Activated CD4-positive, alpha-beta T cell treated with anti-CD3 and anti-CD28 coated beads, Interleukin-2, Interleukin-6, amounts not matched to agents 100 ng/mL and 50 ng/mL, durations not matched to agents 16 hours and 8 hours (primary cell): Measurements from ENCODE around the gene PKLR.
"Not testable (repeated sequence)": the region's sequence is repeated elsewhere in the genome, so short reads cannot be mapped to it uniquely, and the experiment has no call there.

Source experiments
- DNase-seq: peaks from one replicate; pipeline ENCODE4 v3.0.0-alpha.2; 2020

Gene PKLR

GRCh38 chr1:155301342-155301841 lies at the start of gene PKLR:
Gene PKLR (minus strand): TSS chr1:155301438. CDS start chr1:155301395, 43 bp downstream.
- no peak for DNase-seq

GRCh38 chr1:155342842-155343241 lies 41.6 kb upstream of the PKLR start:
- no peak for DNase-seq

GRCh38 chr1:155339515-155340097 lies 38.4 kb upstream of the PKLR start:
- DNase-seq = no peak

GRCh38 chr1:155334962-155335361 lies 33.7 kb upstream of the PKLR start:
- DNase-seq = no peak

GRCh38 chr1:155329980-155330598 lies 28.9 kb upstream of the PKLR start:
- DNase-seq = peak; percentile 25

- DNase-seq = not testable (repeated sequence)
These were observed 27.6 kb upstream of the PKLR start for GRCh38 chr1:155328856-155329255.

- no peak for DNase-seq
These were observed 26.7 kb upstream of the PKLR start for GRCh38 chr1:155327981-155328380.

GRCh38 chr1:155326631-155327037 lies 25.4 kb upstream of the PKLR start:
- no peak for DNase-seq

- no peak for DNase-seq
These were observed 24.8 kb upstream of the PKLR start for GRCh38 chr1:155326020-155326526.

- no peak for DNase-seq
These were observed 24.3 kb upstream of the PKLR start for GRCh38 chr1:155325603-155325893.

GRCh38 chr1:155324717-155325602 lies 23.7 kb upstream of the PKLR start:
- peak; percentile 24 for DNase-seq

GRCh38 chr1:155324037-155324716 lies 22.9 kb upstream of the PKLR start:
- peak; percentile 95 for DNase-seq

GRCh38 chr1:155323729-155324036 lies 22.4 kb upstream of the PKLR start:
- peak; percentile 91 for DNase-seq

- DNase-seq = peak; percentile 93
These were observed 21.9 kb upstream of the PKLR start for GRCh38 chr1:155322953-155323728.

- peak; percentile 20 for DNase-seq
These were observed 21.3 kb upstream of the PKLR start for GRCh38 chr1:155322571-155322952.

GRCh38 chr1:155321639-155322503 lies 20.6 kb upstream of the PKLR start:
- no peak for DNase-seq

GRCh38 chr1:155320661-155321617 lies 19.7 kb upstream of the PKLR start, which contains the start of gene RUSC1:
Gene RUSC1 (plus strand): TSS chr1:155320894. CDS start chr1:155321774, 880 bp downstream.
- peak; percentile 79 for DNase-seq

GRCh38 chr1:155320252-155320651 lies 19.0 kb upstream of the PKLR start:
- DNase-seq = no peak

GRCh38 chr1:155319536-155319935 lies 18.3 kb upstream of the PKLR start:
- no peak for DNase-seq

GRCh38 chr1:155318082-155318481 lies 16.8 kb upstream of the PKLR start:
- no peak for DNase-seq
